GM12878 (cell line): ENCODE results near the gene SLC2A5. TPM values are rescaled to one million over a fixed set of nuclear protein-coding genes. Genes with fewer than 3 reads are reported as not detected.
A peak's percentile ranks its signal among the peaks of the same experiment; 100 is the strongest.

Source experiments
- ATAC-seq: fragments of 200-7000 bp; cut with Tn5 transposase; 3 replicates; pipeline ENCODE4 v1.9.1; 2020; ENCODE audit warnings: mild to moderate bottlenecking, moderate library complexity
- BruUV-seq: library from RNA; stranded (reverse); fragments of 400-500 nt; replicated peaks from 2 replicates; lab custom pipeline; 2021; lab: Mats Ljungman, UMichigan
- CTCF ChIA-PET: fragments of 300-600 bp; sonication (Branson Sonifier 250); formaldehyde crosslinking; extraction: SDS; loops from one replicate; lab custom pipeline; 2021; ENCODE audit warnings: inconsistent platforms; lab: Yijun Ruan, JAX
- POLR2A ChIA-PET: fragments of 350-600 bp; formaldehyde crosslinking; extraction: SDS; loops from one replicate; lab custom pipeline; 2021; ENCODE audit warnings: inconsistent platforms; lab: Charles Lee
- RAD21 ChIA-PET: fragments of 300-600 bp; sonication (Branson Sonifier 250); formaldehyde crosslinking; loops from one replicate; lab custom pipeline; 2023; ENCODE audit warnings: antibody characterized with exemption; ENCODE audit not compliant: unreplicated experiment; lab: Charles Lee
- SMC1A ChIA-PET: fragments of 300-600 bp; sonication (Branson Sonifier 250); formaldehyde crosslinking; loops from one replicate; lab custom pipeline; 2023; ENCODE audit not compliant: unreplicated experiment, uncharacterized antibody; lab: Charles Lee
- DNase-seq: peaks from one replicate; pipeline ENCODE4 v3.0.0-alpha.2; 2011; ENCODE audit warnings: low read depth, low spot score
- FAIRE-seq: peaks from 3 replicates; lab custom pipeline; 2011; peaks lifted over from hg19 to GRCh38; lab: Jason Lieb, UNC
- H2AFZ ChIP-seq: 2 replicates; pipeline ENCODE4 v1.6.0; 2011; ENCODE audit warnings: low read depth, low read length, control low read depth; ENCODE audit not compliant: control insufficient read depth
- H3K27ac ChIP-seq: 2 replicates; pipeline ENCODE4 v1.5.1; 2011; ENCODE audit warnings: control low read depth; ENCODE audit not compliant: control insufficient read depth, insufficient read depth
- H3K27me3 ChIP-seq, 2 experiments: replicated peaks in 1 of 2; 2 replicates each; pipeline versions ENCODE4 v1.6.0 to v1.6.1; 2011; ENCODE audit warnings: low read length in 1 of 2; ENCODE audit not compliant: control insufficient read depth in 2 of 2, insufficient read depth in 2 of 2
- H3K36me3 ChIP-seq, 2 experiments: 2 replicates each; pipeline ENCODE4 v1.5.1; 2011; ENCODE audit warnings: low read length in 1 of 2; ENCODE audit not compliant: control insufficient read depth in 2 of 2, insufficient read depth in 2 of 2
- H3K4me1 ChIP-seq: 2 replicates; pipeline ENCODE4 v1.6.1; 2011; ENCODE audit warnings: mild to moderate bottlenecking, low read length, moderate library complexity, mixed read lengths; ENCODE audit not compliant: control insufficient read depth, insufficient read depth
- H3K4me2 ChIP-seq: 2 replicates; pipeline ENCODE4 v1.6.0; 2011; ENCODE audit warnings: control low read depth; ENCODE audit not compliant: control insufficient read depth, insufficient read depth
- H3K4me3 ChIP-seq: fragments of 200-600 bp; sonication (generic); 2 replicates; pipeline ENCODE4 v1.5.1; 2016
- H3K79me2 ChIP-seq: 2 replicates; pipeline ENCODE4 v1.6.0; 2011; ENCODE audit warnings: low read length; ENCODE audit not compliant: control insufficient read depth, insufficient read depth
- H3K9ac ChIP-seq: 2 replicates; pipeline ENCODE4 v1.8.0; 2011; ENCODE audit warnings: low read length, control low read depth, mixed read lengths; ENCODE audit not compliant: control insufficient read depth, insufficient read depth
- H3K9me3 ChIP-seq: replicated peaks from 3 replicates; pipeline ENCODE4 v1.5.1; 2011; ENCODE audit warnings: mild to moderate bottlenecking, low read length; ENCODE audit not compliant: control insufficient read depth, insufficient read depth
- H4K20me1 ChIP-seq: 2 replicates; pipeline ENCODE4 v1.6.0; 2011; ENCODE audit not compliant: control insufficient read depth, insufficient read depth
- BRCA1 ChIP-seq: IDR thresholded peaks from 2 replicates; pipeline ENCODE4 v1.6.1; 2011; ENCODE audit warnings: low read depth, low read length, improper control_type of control experiment
- CHD4 ChIP-seq: fragments of 200-600 bp; sonication (generic); IDR thresholded peaks from 2 replicates; pipeline ENCODE4 v1.6.1; 2016; ENCODE audit warnings: mild to moderate bottlenecking
- EP300 ChIP-seq, 2 experiments: fragments of 150-350 bp in 1 of 2; IDR thresholded peaks; 2 replicates each; pipeline ENCODE4 v1.6.1; 2011 to 2012; ENCODE audit warnings: low read depth in 2 of 2, low read length in 2 of 2, borderline replicate concordance in 1 of 2, improper control_type of control experiment in 1 of 2, inconsistent platforms in 1 of 2; ENCODE audit not compliant: control insufficient read depth in 1 of 2
- FOXK2 ChIP-seq: fragments of 450-650 bp; IDR thresholded peaks from 2 replicates; pipeline ENCODE4 v1.6.1; 2017; ENCODE audit warnings: mild to moderate bottlenecking, moderate library complexity
- HDGF ChIP-seq: fragments of 450-650 bp; IDR thresholded peaks from 2 replicates; pipeline ENCODE4 v1.6.1; 2016; ENCODE audit warnings: antibody characterized with exemption
- IRF4 ChIP-seq: IDR thresholded peaks from 2 replicates; pipeline ENCODE4 v1.6.1; 2011; ENCODE audit warnings: low read depth, low read length
- JUNB ChIP-seq: IDR thresholded peaks from 2 replicates; pipeline ENCODE4 v1.6.1; 2016; ENCODE audit warnings: antibody characterized with exemption, mild to moderate bottlenecking
- MXI1 ChIP-seq: fragments of 150-350 bp; IDR thresholded peaks from 2 replicates; pipeline ENCODE4 v1.6.1; 2011; ENCODE audit warnings: low read depth, mild to moderate bottlenecking, inconsistent platforms, low read length, improper control_type of control experiment
- NR2C2 ChIP-seq: IDR thresholded peaks from 2 replicates; pipeline ENCODE4 v1.6.1; 2011; ENCODE audit warnings: borderline replicate concordance, low read depth; ENCODE audit not compliant: control insufficient read depth, insufficient read length
- PAX5 ChIP-seq: IDR thresholded peaks from 2 replicates; pipeline ENCODE4 v1.6.1; 2011; ENCODE audit warnings: low read depth, low read length, borderline replicate concordance
- POLR2A ChIP-seq: IDR thresholded peaks from 2 replicates; pipeline ENCODE4 v1.6.1; 2011; ENCODE audit warnings: low read depth, mild to moderate bottlenecking, low read length
- POLR2AphosphoS2 ChIP-seq: IDR thresholded peaks from 2 replicates; pipeline ENCODE4 v1.6.1; 2011; ENCODE audit warnings: low read depth, mild to moderate bottlenecking, low read length, improper control_type of control experiment, moderate library complexity
- POLR2AphosphoS5 ChIP-seq: IDR thresholded peaks from 2 replicates; pipeline ENCODE4 v1.6.1; 2011; ENCODE audit warnings: mild to moderate bottlenecking, low read length, inconsistent platforms
- RELA ChIP-seq: fragments of 450-650 bp; IDR thresholded peaks from 2 replicates; pipeline ENCODE4 v1.8.0; 2014; ENCODE audit warnings: borderline replicate concordance; ENCODE audit not compliant: partially characterized antibody
- SIN3A ChIP-seq: IDR thresholded peaks from 2 replicates; pipeline ENCODE4 v1.6.1; 2012; ENCODE audit warnings: low read depth, low read length, improper control_type of control experiment
- SMARCA5 ChIP-seq: fragments of 450-650 bp; IDR thresholded peaks from 2 replicates; pipeline ENCODE4 v1.6.1; 2017; ENCODE audit warnings: mild to moderate bottlenecking
- SPI1 ChIP-seq: IDR thresholded peaks from 2 replicates; pipeline ENCODE4 v1.6.1; 2011; ENCODE audit warnings: low read depth, mild to moderate bottlenecking, low read length, moderate library complexity, borderline replicate concordance; ENCODE audit not compliant: insufficient read depth
- SUPT20H ChIP-seq: IDR thresholded peaks from 2 replicates; pipeline ENCODE4 v1.6.1; 2011; ENCODE audit warnings: low read depth, mild to moderate bottlenecking, low read length, moderate library complexity, borderline replicate concordance; ENCODE audit not compliant: control insufficient read depth
- TBL1XR1 ChIP-seq: IDR thresholded peaks from 2 replicates; pipeline ENCODE4 v1.6.1; 2012; ENCODE audit warnings: low read depth, low read length, improper control_type of control experiment
- ZNF274 ChIP-seq: IDR thresholded peaks from one replicate; pipeline ENCODE4 v1.8.0; 2011; ENCODE audit not compliant: insufficient read length, insufficient read depth
- ZNF622 ChIP-seq: fragments of 450-650 bp; IDR thresholded peaks from 2 replicates; pipeline ENCODE4 v1.6.1; 2017; ENCODE audit warnings: mild to moderate bottlenecking, inconsistent platforms
- WGBS: methylation state at CpG from one replicate; pipeline ENCODE4 v1.1.6; 2016; ENCODE audit warnings: low lambda C conversion rate; ENCODE audit not compliant: insufficient replicate concordance, insufficient coverage; ENCODE audit errors: missing lambda C conversion rate; 5-methylcytosine and 5-hydroxymethylcytosine counted together
- in situ Hi-C: fragments of 300-500 bp; cut with MboI; formaldehyde crosslinking; loops from 9 replicates; pipeline ENCODE4 v1.14.3; 2018; ENCODE audit warnings: mixed read lengths
- intact Hi-C: fragments of 100-400 bp; cut with micrococcal nuclease; formaldehyde crosslinking; loops from one replicate; pipeline ENCODE4 v1.14.2; 2022; ENCODE audit not compliant: unreplicated experiment
- polyA plus RNA-seq, 11 experiments: library from polyadenylated mRNA; depleted of rRNA in 4 of 11; unstranded in 6 of 11; stranded (reverse) in 5 of 11; fragments of >200 nt; fragmentation: Nextera tagmentation in 4 of 11; fragmentation: Illumina TruSeq in 1 of 11; extraction: Ambion mirVana in 4 of 11; extraction: Trizol in 1 of 11; gene quantifications; 1 replicate in 1 of 11; 2 replicates in 10 of 11; pipeline versions ENCODE4 v1.2.1 to v1.2.3, GENCODE V29; 2011 to 2016; ENCODE audit warnings: inconsistent platforms in 2 of 11, missing spikeins in 2 of 11, low read depth in 1 of 11
- total RNA-seq, 4 experiments: library from RNA; depleted of rRNA in 3 of 4; stranded (reverse); fragments of >200 nt in 3 of 4; fragmentation: Illumina TruSeq in 1 of 4; extraction: Trizol in 1 of 4; gene quantifications; 2 replicates each; pipeline versions ENCODE4 v1.2.1 to v1.2.3, GENCODE V29; 2013 to 2021
- TF ChIP-seq, protein P1 (sequence below): fragments of 450-650 bp; IDR thresholded peaks from 2 replicates; pipeline ENCODE4 v1.6.1; 2016; ENCODE audit warnings: mild to moderate bottlenecking
- TF ChIP-seq, protein P2 (sequence below): IDR thresholded peaks from 2 replicates; pipeline ENCODE4 v1.6.1; 2011; ENCODE audit warnings: low read depth, mild to moderate bottlenecking, low read length, moderate library complexity, borderline replicate concordance; ENCODE audit errors: extremely low read depth

SLC2A5 gene
- total and polyA plus RNA-seq, 10 of the 15 experiments (the other 5 are each of a cell fraction or from before 2014, with no cell fraction given), result 4.5 to 76.6 (median 23.9) TPM

DNA sequence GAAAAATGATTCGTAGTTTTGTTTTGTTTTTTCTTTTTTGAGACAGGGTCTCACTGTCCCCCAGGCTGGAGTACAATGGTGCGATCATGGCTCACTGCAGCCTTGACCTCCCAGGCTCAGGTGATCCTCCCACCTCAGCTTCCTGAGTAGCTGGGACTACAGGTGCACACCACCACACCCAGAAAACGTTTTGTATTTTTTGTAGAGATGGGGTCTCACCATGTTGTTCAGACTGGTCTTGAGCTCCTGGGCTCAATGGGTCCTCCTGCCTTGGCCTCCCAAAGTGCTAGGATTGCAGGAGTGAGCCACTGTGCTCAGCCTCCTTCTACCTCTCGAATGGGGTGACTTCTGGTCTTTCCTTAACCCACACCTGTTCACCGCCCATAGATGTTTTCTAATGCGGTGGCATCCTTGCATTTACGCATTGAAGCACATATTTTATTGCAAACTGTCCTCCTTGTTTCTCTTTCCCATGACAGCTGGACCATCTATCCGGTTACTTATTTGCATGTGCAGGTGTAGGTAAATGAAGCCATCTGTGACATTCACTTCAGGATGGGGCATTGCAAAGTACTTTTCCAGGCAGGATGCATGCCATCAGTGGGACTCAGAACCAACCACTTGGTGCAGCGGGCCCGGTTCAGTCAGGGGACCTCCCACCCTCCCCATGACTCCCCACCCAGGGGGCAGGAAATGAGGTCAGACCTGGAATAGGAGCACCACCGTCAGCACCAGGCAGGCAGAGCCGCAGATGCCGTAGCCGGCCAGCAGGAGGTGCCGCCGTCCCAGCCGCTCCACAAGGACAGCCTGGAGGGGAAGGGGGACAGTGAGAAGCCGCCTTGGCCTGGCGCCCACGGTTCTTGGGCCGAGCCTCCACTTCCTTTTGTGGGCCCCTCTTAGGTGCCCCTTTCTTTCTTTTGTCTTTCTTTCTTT is 59.7 kb downstream of the SLC2A5 start:
- RAD21 ChIA-PET, result interaction anchor here (0.7 to 3.6 kb wide), 4 partner anchors 46 to 161 kb away, joined by 3 to 26 read pairs (median 4); no protein-coding TSS in a partner anchor
- H3K4me2 ChIP-seq, result peak overlapping the region; percentile 43; the same call in 1 of the 2 replicates
- no peaks in the 10 kb centered on the region for H3K79me2 ChIP-seq
- POLR2A ChIA-PET, result interaction anchor here (0.6 to 1.1 kb wide), 2 partner anchors 58 to 93 kb away, joined by 3 read pairs; no protein-coding TSS in a partner anchor
- H4K20me1 ChIP-seq, result no peaks in the 10 kb centered on the region
- no peak overlapping the region for H3K27ac ChIP-seq
- SMC1A ChIA-PET, result interaction anchor here (0.5 to 4.4 kb wide), 8 partner anchors 56 to 574 kb away, joined by 3 to 30 read pairs (median 4); no protein-coding TSS in a partner anchor
- peaks cover 35% of the 10 kb centered on the region for H3K4me1 ChIP-seq
- FAIRE-seq (no peak), ATAC-seq (peak; percentile 54), DNase-seq (no peak)
- in situ Hi-C loops (loop anchor here (5.0 kb wide), 1 partner anchor 93 kb away; no protein-coding TSS in a partner anchor), intact Hi-C loops (loop anchor here (1.0 to 5.0 kb wide), 5 partner anchors 59 to 188 kb away; partner anchors contain the start of gene SLC2A5)
- no peak overlapping the region for H2AFZ ChIP-seq
- WGBS, result 18% methylated on average over 21 of the region's 21 CpGs
- H3K36me3 ChIP-seq, result no peaks in the 10 kb centered on the region
- CTCF ChIA-PET, result interaction anchor here (0.6 to 6.9 kb wide), 9 partner anchors 22 to 225 kb away, joined by 3 to 126 read pairs (median 4); partner anchors contain the start of gene H6PD
- H3K9me3 ChIP-seq, result no peaks in the 10 kb centered on the region
- H3K9ac ChIP-seq, result no peak overlapping the region
- no TSS peak for BruUV-seq
- no peak overlapping the region for H3K4me3 ChIP-seq
- H3K27me3 ChIP-seq, result no peaks in the 10 kb centered on the region
- no peak for TF ChIP-seq RELA
- TF ChIP-seq, protein P1, sequence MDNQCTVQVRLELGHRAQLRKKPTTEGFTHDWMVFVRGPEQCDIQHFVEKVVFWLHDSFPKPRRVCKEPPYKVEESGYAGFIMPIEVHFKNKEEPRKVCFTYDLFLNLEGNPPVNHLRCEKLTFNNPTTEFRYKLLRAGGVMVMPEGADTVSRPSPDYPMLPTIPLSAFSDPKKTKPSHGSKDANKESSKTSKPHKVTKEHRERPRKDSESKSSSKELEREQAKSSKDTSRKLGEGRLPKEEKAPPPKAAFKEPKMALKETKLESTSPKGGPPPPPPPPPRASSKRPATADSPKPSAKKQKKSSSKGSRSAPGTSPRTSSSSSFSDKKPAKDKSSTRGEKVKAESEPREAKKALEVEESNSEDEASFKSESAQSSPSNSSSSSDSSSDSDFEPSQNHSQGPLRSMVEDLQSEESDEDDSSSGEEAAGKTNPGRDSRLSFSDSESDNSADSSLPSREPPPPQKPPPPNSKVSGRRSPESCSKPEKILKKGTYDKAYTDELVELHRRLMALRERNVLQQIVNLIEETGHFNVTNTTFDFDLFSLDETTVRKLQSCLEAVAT, result no peak
- no peak for TF ChIP-seq IRF4
- no peak for TF ChIP-seq JUNB
- no peak for TF ChIP-seq PAX5
- TF ChIP-seq POLR2AphosphoS5, result peak; percentile 55; the same call in 1 of the 2 replicates
- TF ChIP-seq ZNF274, result no peak
- TF ChIP-seq CHD4, result no peak
- TF ChIP-seq MXI1, result no peak
- no peak for TF ChIP-seq SMARCA5
- TF ChIP-seq FOXK2, result no peak
- TF ChIP-seq SIN3A, result no peak
- no peak for TF ChIP-seq ZNF622
- TF ChIP-seq POLR2AphosphoS2, result no peak
- TF ChIP-seq SUPT20H, result no peak
- no peak for TF ChIP-seq HDGF
- no peak for TF ChIP-seq NR2C2
- TF ChIP-seq EP300 (IDR thresholded peaks at IDR 0.05; ENCODE audit: borderline replicate concordance in 1 of 2, control insufficient read depth in 1 of 2, low read depth in 2 of 2, low read length in 2 of 2), result no peak
- no peak for TF ChIP-seq BRCA1
- TF ChIP-seq, protein P2, sequence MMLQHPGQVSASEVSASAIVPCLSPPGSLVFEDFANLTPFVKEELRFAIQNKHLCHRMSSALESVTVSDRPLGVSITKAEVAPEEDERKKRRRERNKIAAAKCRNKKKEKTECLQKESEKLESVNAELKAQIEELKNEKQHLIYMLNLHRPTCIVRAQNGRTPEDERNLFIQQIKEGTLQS, result no peak
- TF ChIP-seq SPI1, result no peak
- TF ChIP-seq TBL1XR1, result no peak
- no peak for TF ChIP-seq POLR2A
